SK-N-SH (cell line): Measurements from ENCODE around the gene C19orf67. TPM values are rescaled to one million over a fixed set of nuclear protein-coding genes. Genes with fewer than 3 reads are reported as not detected.

Source experiments
- CTCF ChIA-PET: fragments of 300-600, 350-600 bp; formaldehyde crosslinking; extraction: SDS; loops from one replicate; lab custom pipeline; 2021; lab: Yijun Ruan, JAX
- POLR2A ChIA-PET: fragments of 350-600 bp; sonication (Branson Sonifier 250); formaldehyde crosslinking; extraction: SDS; loops from one replicate; lab custom pipeline; 2020; ENCODE audit warnings: antibody characterized with exemption, inconsistent platforms; lab: Yijun Ruan, JAX
- DNase-seq: peaks from one replicate; pipeline ENCODE4 v3.0.0; 2012
- H2AFZ ChIP-seq: fragments of 200-600 bp; sonication (generic); 2 replicates; pipeline ENCODE4 v1.8.1; 2016; ENCODE audit warnings: antibody characterized with exemption, mild to moderate bottlenecking, low read depth
- H3F3A ChIP-seq: fragments of 200-600 bp; sonication (generic); replicated peaks from 2 replicates; pipeline ENCODE3; 2016; ENCODE audit warnings: antibody characterized with exemption, mild to moderate bottlenecking; ENCODE audit not compliant: insufficient read depth
- H3K27ac ChIP-seq, 2 experiments: fragments of 200-500 bp in 1 of 2; fragments of 200-600 bp in 1 of 2; sonication (Bioruptor generic) in 1 of 2; sonication (generic), shearing (Covaris generic) in 1 of 2; 2 replicates each; pipeline versions ENCODE4 v1.5.1 to v1.6.1; 2014 to 2016; ENCODE audit warnings: low read depth in 2 of 2, inconsistent platforms in 1 of 2, low read length in 1 of 2, mild to moderate bottlenecking in 1 of 2, mixed read lengths in 1 of 2
- H3K27me3 ChIP-seq: fragments of 200-600 bp; sonication (generic), shearing (Covaris generic); 2 replicates; pipeline ENCODE4 v1.6.1; 2016; ENCODE audit warnings: mixed run types; ENCODE audit not compliant: insufficient read depth
- H3K36me3 ChIP-seq, 2 experiments: fragments of 200-500 bp in 1 of 2; fragments of 200-600 bp in 1 of 2; sonication (Bioruptor generic) in 1 of 2; sonication (generic) in 1 of 2; replicated peaks in 1 of 2; 2 replicates each; pipeline versions ENCODE3 to v1.5.1; 2014 to 2016; ENCODE audit warnings: low read length in 1 of 2, mild to moderate bottlenecking in 1 of 2; ENCODE audit not compliant: insufficient read depth in 2 of 2, control insufficient read depth in 1 of 2
- H3K4me1 ChIP-seq, 2 experiments: fragments of 200-500 bp in 1 of 2; fragments of 200-600 bp in 1 of 2; sonication (Bioruptor generic) in 1 of 2; sonication (generic), shearing (Covaris generic) in 1 of 2; 2 replicates each; pipeline versions ENCODE4 v1.5.1 to v1.6.1; 2014 to 2016; ENCODE audit warnings: low read depth in 1 of 2, low read length in 1 of 2, mixed run types in 1 of 2; ENCODE audit not compliant: insufficient read depth in 2 of 2, control insufficient read depth in 1 of 2
- H3K4me2 ChIP-seq: fragments of 200-600 bp; sonication (generic), shearing (Covaris generic); 2 replicates; pipeline ENCODE4 v1.6.1; 2017; ENCODE audit warnings: mixed run types
- H3K4me3 ChIP-seq, 2 experiments: fragments of 200-500 bp in 1 of 2; fragments of 200-600 bp in 1 of 2; sonication (Bioruptor generic) in 1 of 2; sonication (generic), shearing (Covaris generic) in 1 of 2; 2 replicates each; pipeline versions ENCODE4 v1.5.1 to v1.8.1; 2014 to 2016; ENCODE audit warnings: low read depth in 2 of 2, inconsistent platforms in 1 of 2, low read length in 1 of 2, mild to moderate bottlenecking in 1 of 2, mixed read lengths in 1 of 2, moderate library complexity in 1 of 2
- H3K79me2 ChIP-seq: fragments of 200-600 bp; sonication (generic); 2 replicates; pipeline ENCODE4 v1.8.1; 2017; ENCODE audit warnings: mild to moderate bottlenecking; ENCODE audit not compliant: insufficient read depth
- H3K9ac ChIP-seq: fragments of 200-600 bp; sonication (generic); 2 replicates; pipeline ENCODE4 v1.6.1; 2017; ENCODE audit warnings: mixed run types
- H3K9me2 ChIP-seq: fragments of 200-600 bp; sonication (generic); 2 replicates; pipeline ENCODE4 v1.6.1; 2017; ENCODE audit warnings: mixed run types
- H3K9me3 ChIP-seq: fragments of 200-600 bp; sonication (generic); 2 replicates; pipeline ENCODE4 v1.6.1; 2017; ENCODE audit warnings: mixed run types, mild to moderate bottlenecking, moderate library complexity
- H4K20me1 ChIP-seq: fragments of 200-600 bp; sonication (generic); 2 replicates; pipeline ENCODE4 v1.6.1; 2017; ENCODE audit warnings: mild to moderate bottlenecking, mixed run types; ENCODE audit not compliant: insufficient read depth
- ELF1 ChIP-seq: IDR thresholded peaks from 2 replicates; pipeline ENCODE4 v1.4.0; 2012
- FOSL2 ChIP-seq: IDR thresholded peaks from 2 replicates; pipeline ENCODE4 v1.4.0; 2012; ENCODE audit warnings: low read depth, mild to moderate bottlenecking, moderate library complexity, borderline replicate concordance
- FOXJ3 ChIP-seq: sonication (generic); formaldehyde crosslinking; IDR thresholded peaks from 2 replicates; pipeline ENCODE4 v1.5.1; 2020; ENCODE audit warnings: mild to moderate bottlenecking, missing genetic modification reagents
- FOXM1 ChIP-seq: IDR thresholded peaks from 2 replicates; pipeline ENCODE4 v1.4.0; 2012; ENCODE audit warnings: low read depth, mild to moderate bottlenecking
- GABPA ChIP-seq: IDR thresholded peaks from 2 replicates; pipeline ENCODE4 v1.4.0; 2012; ENCODE audit warnings: low read depth, mild to moderate bottlenecking
- JUND ChIP-seq: IDR thresholded peaks from 2 replicates; pipeline ENCODE4 v1.4.0; 2012
- MEF2A ChIP-seq: IDR thresholded peaks from 2 replicates; pipeline ENCODE4 v1.4.0; 2012; ENCODE audit warnings: low read depth, borderline replicate concordance
- POLR2AphosphoS5 ChIP-seq: IDR thresholded peaks from 2 replicates; pipeline ENCODE4 v1.6.1; 2012; ENCODE audit warnings: low read depth, low read length
- TEAD4 ChIP-seq: IDR thresholded peaks from 2 replicates; pipeline ENCODE4 v1.4.0; 2012; ENCODE audit warnings: mild to moderate bottlenecking, borderline replicate concordance; ENCODE audit not compliant: insufficient read depth
- USF2 ChIP-seq: fragments of 150-350 bp; IDR thresholded peaks from 2 replicates; pipeline ENCODE4 v1.6.1; 2017; ENCODE audit warnings: antibody characterized with exemption, low read length, low read depth, borderline replicate concordance
- ZBTB33 ChIP-seq: IDR thresholded peaks from 2 replicates; pipeline ENCODE4 v1.4.0; 2012; ENCODE audit warnings: low read depth, borderline replicate concordance
- WGBS: methylation state at CpG from one replicate; pipeline ENCODE4 v1.1.6; 2017; ENCODE audit warnings: low lambda C conversion rate; 5-methylcytosine and 5-hydroxymethylcytosine counted together
- polyA plus RNA-seq, 3 experiments: library from polyadenylated mRNA; depleted of rRNA; stranded (reverse); fragments of >200 nt; gene quantifications; 2 replicates each; pipeline ENCODE4 v1.2.3, GENCODE V29; 2012

Gene C19orf67
- polyA plus RNA-seq, 1 of the 3 experiments (the other 2 are of a cell fraction), result not detected

GRCh38 chr19:14112051-14112808 is 26.6 kb upstream of the C19orf67 start:
- Histone ChIP-seq H3K9me3 (no peaks in the 10 kb centered on the region), H3K9ac (no peak overlapping the region), H2AFZ (no peak overlapping the region), H3K4me2 (no peak overlapping the region), H3K27ac (no peak overlapping the region), H3K9me2 (no peaks in the 10 kb centered on the region), H3K36me3 (no peaks in the 10 kb centered on the region), H3K27me3 (no peaks in the 10 kb centered on the region), H3K4me1 (peaks cover 5 to 14% of the 10 kb centered on the region in 2 experiments; a peak in 2 of 4 replicates), H3K79me2 (peaks cover 55% of the 10 kb centered on the region), H3F3A (no peaks in the 10 kb centered on the region), H4K20me1 (no peaks in the 10 kb centered on the region), H3K4me3 (no peak overlapping the region)
- CTCF ChIA-PET, result interaction anchor here (0.8 to 4.7 kb wide), 2 partner anchors 25 to 236 kb away, joined by 4 to 28 read pairs; partner anchors contain the start of gene ASF1B
- no peak for TF ChIP-seq FOXM1
- no peak for TF ChIP-seq GABPA
- no peak for TF ChIP-seq ZBTB33
- no peak for TF ChIP-seq JUND
- TF ChIP-seq TEAD4, result no peak
- no peak for TF ChIP-seq FOXJ3 (CRISPR knock-in tag)
- TF ChIP-seq MEF2A, result no peak
- no peak for TF ChIP-seq ELF1
- WGBS, result 76% methylated on average over 7 of the region's 12 CpGs
- no peak for DNase-seq
- POLR2A ChIA-PET, result no interaction called here

- Histone ChIP-seq H3K4me1 (peaks cover 4 to 9% of the 10 kb centered on the region in 2 experiments; a peak in 2 of 4 replicates), H3K4me3 (no peak overlapping the region), H3K27ac (no peak overlapping the region), H3K36me3 (no peaks in the 10 kb centered on the region), H4K20me1 (no peaks in the 10 kb centered on the region), H3K4me2 (no peak overlapping the region), H3K9ac (no peak overlapping the region), H3K79me2 (peaks cover 48% of the 10 kb centered on the region)
- 90% methylated on average over 1 of the region's 1 CpG for WGBS
- DNase-seq, result no peak
- POLR2A ChIA-PET, result no interaction called here
- CTCF ChIA-PET, result interaction anchor here (1.3 to 4.7 kb wide), 2 partner anchors 25 kb away, joined by 3 to 28 read pairs; partner anchors contain the start of gene ASF1B
- no peak for TF ChIP-seq FOSL2
- TF ChIP-seq ELF1, result no peak
- TF ChIP-seq TEAD4, result no peak
- no peak for TF ChIP-seq ZBTB33
- no peak for TF ChIP-seq GABPA
- no peak for TF ChIP-seq FOXJ3 (CRISPR knock-in tag)
- no peak for TF ChIP-seq POLR2AphosphoS5
- TF ChIP-seq USF2, result no peak
- TF ChIP-seq, all 33 proteins: peak for 0
- Histone ChIP-seq H2AFZ (no peak overlapping the region), H3K27me3 (no peaks in the 10 kb centered on the region), H3K9me3 (no peaks in the 10 kb centered on the region), H3K9me2 (no peaks in the 10 kb centered on the region), H3F3A (no peaks in the 10 kb centered on the region)
Observed at GRCh38 chr19:14111486-14111885, 25.9 kb upstream of the C19orf67 start.
